K562 (cell line): ENCODE results near the gene HOTAIR. TPM values are rescaled to one million over a fixed set of nuclear protein-coding genes. Genes with fewer than 3 reads are reported as not detected.

ENCODE experiments used
- HCFC1 ChIP-seq: IDR thresholded peaks from 2 replicates; pipeline ENCODE4 v1.6.1; 2012; ENCODE audit warnings: low read depth, low read length, improper control_type of control experiment
- HDAC1 ChIP-seq, 2 experiments: fragments of 450-650 bp; IDR thresholded peaks; 2 replicates each; pipeline ENCODE4 v1.6.1; 2016 to 2017; ENCODE audit warnings: inconsistent platforms in 1 of 2, mild to moderate bottlenecking in 1 of 2, moderate library complexity in 1 of 2
- IRF2 ChIP-seq: sonication (generic); formaldehyde crosslinking; IDR thresholded peaks from 2 replicates; pipeline ENCODE4 v1.8.1; 2022; ENCODE audit warnings: mild to moderate bottlenecking, missing genetic modification reagents
- KLF13 ChIP-seq: fragments of 450-650 bp; IDR thresholded peaks from 2 replicates; pipeline ENCODE4 v1.6.1; 2016; ENCODE audit warnings: missing genetic modification characterization, low read depth, mild to moderate bottlenecking, missing compliant biosample characterization, moderate library complexity, borderline replicate concordance
- NEUROD1 ChIP-seq: fragments of 150-350 bp; IDR thresholded peaks from 2 replicates; pipeline ENCODE4 v1.6.1; 2014; ENCODE audit warnings: borderline replicate concordance, low read length, low read depth; ENCODE audit not compliant: partially characterized antibody
- NR0B1 ChIP-seq: fragments of 450-650 bp; IDR thresholded peaks from one replicate; pipeline ENCODE4 v1.6.1; 2018; ENCODE audit warnings: mild to moderate bottlenecking, moderate library complexity; ENCODE audit not compliant: partially characterized antibody
- NUFIP1 ChIP-seq: fragments of 450-650 bp; IDR thresholded peaks from 2 replicates; pipeline ENCODE4 v1.6.1; 2018; ENCODE audit not compliant: partially characterized antibody
- PCBP1 ChIP-seq: fragments of 200-400 bp; formaldehyde crosslinking; IDR thresholded peaks from 2 replicates; pipeline ENCODE4 v1.6.1; 2018; ENCODE audit warnings: mild to moderate bottlenecking, low read depth, low read length; ENCODE audit not compliant: poor library complexity, severe bottlenecking
- RAD21 ChIP-seq, 2 experiments: fragments of 250-450 bp in 1 of 2; fragments of 450-650 bp in 1 of 2; sonication (Bioruptor Pico) in 1 of 2; formaldehyde crosslinking in 1 of 2; IDR thresholded peaks in 1 of 2; conservative IDR thresholded peaks in 1 of 2; 2 replicates each; pipeline versions ENCODE4 v1.4.0 to v1.8.0; 2020 to 2022; ENCODE audit warnings: mild to moderate bottlenecking in 2 of 2, moderate library complexity in 1 of 2
- SETDB1 ChIP-seq: IDR thresholded peaks from one replicate; pipeline ENCODE4 v1.6.1; 2012; ENCODE audit warnings: low read length, control low read depth, inconsistent platforms
- SIN3A ChIP-seq, 2 experiments: fragments of 150-350 bp in 1 of 2; IDR thresholded peaks; 2 replicates each; pipeline ENCODE4 v1.6.1; 2011 to 2016; ENCODE audit warnings: borderline replicate concordance in 2 of 2, low read depth in 2 of 2, low read length in 2 of 2, mild to moderate bottlenecking in 2 of 2, moderate library complexity in 2 of 2; ENCODE audit not compliant: control insufficient read depth in 1 of 2
- SMARCC2 ChIP-seq: fragments of 450-650 bp; IDR thresholded peaks from 2 replicates; pipeline ENCODE4 v1.6.1; 2017; ENCODE audit warnings: antibody characterized with exemption, moderate library complexity, mild to moderate bottlenecking, low read depth
- STAT5A ChIP-seq: IDR thresholded peaks from 2 replicates; pipeline ENCODE4 v1.6.1; 2012; ENCODE audit warnings: low read length, inconsistent platforms, borderline replicate concordance
- TAF9B ChIP-seq: fragments of 450-650 bp; IDR thresholded peaks from 2 replicates; pipeline ENCODE4 v1.6.1; 2018; ENCODE audit warnings: mild to moderate bottlenecking; ENCODE audit not compliant: partially characterized antibody
- THRA ChIP-seq: fragments of 450-650 bp; IDR thresholded peaks from 2 replicates; pipeline ENCODE4 v1.6.1; 2017; ENCODE audit warnings: mild to moderate bottlenecking, moderate library complexity
- ZBTB34 ChIP-seq: fragments of 250-450 bp; sonication (Bioruptor Pico); IDR thresholded peaks from 2 replicates; pipeline ENCODE4 v1.8.0; 2021; ENCODE audit warnings: mild to moderate bottlenecking, moderate library complexity
- ZNF395 ChIP-seq: fragments of 200-800 bp; sonication (Bioruptor generic); IDR thresholded peaks from 2 replicates; pipeline ENCODE4 v1.6.1; 2017; ENCODE audit warnings: missing genetic modification characterization, missing compliant biosample characterization
- ZNF75A ChIP-seq: fragments of 450-650 bp; formaldehyde crosslinking; IDR thresholded peaks from 2 replicates; pipeline ENCODE4 v1.4.0; 2020; ENCODE audit warnings: mild to moderate bottlenecking
- polyA plus RNA-seq, 8 experiments: library from polyadenylated mRNA; depleted of rRNA in 4 of 8; stranded (reverse) in 5 of 8; unstranded in 3 of 8; fragments of >200 nt; fragmentation: Nextera tagmentation in 2 of 8; fragmentation: Illumina TruSeq in 1 of 8; extraction: Ambion mirVana in 2 of 8; extraction: Trizol in 1 of 8; gene quantifications; 2 replicates each; pipeline versions ENCODE4 v1.2.1 to v1.2.3, GENCODE V29; 2011 to 2014; ENCODE audit warnings: inconsistent platforms in 1 of 8, missing spikeins in 1 of 8
- total RNA-seq, 7 experiments: library from RNA; depleted of rRNA in 6 of 7; stranded (reverse); fragments of >200 nt in 6 of 7; fragmentation: Illumina TruSeq in 2 of 7; extraction: Trizol in 2 of 7; gene quantifications; 2 replicates each; pipeline versions ENCODE4 v1.2.1 to v1.2.3, GENCODE V29; 2011 to 2021; ENCODE audit warnings: low replicate concordance in 1 of 7

Gene HOTAIR
- total and polyA plus RNA-seq, 9 of the 15 experiments (the other 6 are each of a cell fraction or from before 2014, with no cell fraction given), result 0.04 TPM; not detected in 8

GRCh38 chr12:53995378-53996239 lies 20.9 kb upstream of the HOTAIR start (continued):
- TF ChIP-seq PCBP1 (no peak), HCFC1 (no peak), ZNF75A (no peak), STAT5A (no peak), SMARCC2 (no peak), SIN3A (IDR thresholded peaks at IDR 0.05; ENCODE audit: borderline replicate concordance in 2 of 2, control insufficient read depth in 1 of 2, low read depth in 2 of 2, low read length in 2 of 2) (peak in 1 of 2 experiments; percentile 51; a peak in 1 of 4 replicates), KLF13 (tag) (no peak), ZBTB34 (CRISPR knock-in tag) (no peak), NR0B1 (no peak), HDAC1 (IDR thresholded peaks at IDR 0.05) (no peak), SETDB1 (no peak), ZNF395 (CRISPR knock-in tag) (no peak), TAF9B (no peak), RAD21 (CRISPR knock-in tag; conservative IDR thresholded peaks at IDR 0.05 in 1 of 2, IDR thresholded peaks at IDR 0.05 in 1 of 2) (no peak), THRA (no peak), NEUROD1 (no peak), IRF2 (CRISPR knock-in tag) (no peak), NUFIP1 (no peak)
